ENCODE results near the gene DYNLT2B.

DNA sequence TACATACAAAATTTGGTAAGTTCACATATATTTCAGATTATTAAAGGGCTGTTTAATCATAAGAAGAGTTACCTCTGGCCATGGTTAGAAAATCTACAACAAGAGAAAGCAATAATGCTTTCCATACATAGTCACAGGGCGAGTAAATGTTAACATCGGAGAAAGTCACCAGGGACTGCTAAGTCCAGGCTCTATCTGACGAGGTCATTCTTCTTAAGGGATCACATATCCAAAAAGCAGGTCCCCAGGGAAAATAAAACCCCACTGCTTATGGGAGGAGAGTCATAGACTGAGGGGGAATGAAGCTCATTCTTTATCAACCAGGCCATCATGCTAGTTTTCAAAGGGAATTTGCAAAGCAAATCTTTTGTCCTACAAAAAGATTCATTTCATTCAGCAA, 33.6 kb downstream of the DYNLT2B start:
- TF ChIP-seq, protein P1, sequence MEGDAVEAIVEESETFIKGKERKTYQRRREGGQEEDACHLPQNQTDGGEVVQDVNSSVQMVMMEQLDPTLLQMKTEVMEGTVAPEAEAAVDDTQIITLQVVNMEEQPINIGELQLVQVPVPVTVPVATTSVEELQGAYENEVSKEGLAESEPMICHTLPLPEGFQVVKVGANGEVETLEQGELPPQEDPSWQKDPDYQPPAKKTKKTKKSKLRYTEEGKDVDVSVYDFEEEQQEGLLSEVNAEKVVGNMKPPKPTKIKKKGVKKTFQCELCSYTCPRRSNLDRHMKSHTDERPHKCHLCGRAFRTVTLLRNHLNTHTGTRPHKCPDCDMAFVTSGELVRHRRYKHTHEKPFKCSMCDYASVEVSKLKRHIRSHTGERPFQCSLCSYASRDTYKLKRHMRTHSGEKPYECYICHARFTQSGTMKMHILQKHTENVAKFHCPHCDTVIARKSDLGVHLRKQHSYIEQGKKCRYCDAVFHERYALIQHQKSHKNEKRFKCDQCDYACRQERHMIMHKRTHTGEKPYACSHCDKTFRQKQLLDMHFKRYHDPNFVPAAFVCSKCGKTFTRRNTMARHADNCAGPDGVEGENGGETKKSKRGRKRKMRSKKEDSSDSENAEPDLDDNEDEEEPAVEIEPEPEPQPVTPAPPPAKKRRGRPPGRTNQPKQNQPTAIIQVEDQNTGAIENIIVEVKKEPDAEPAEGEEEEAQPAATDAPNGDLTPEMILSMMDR (optimal IDR thresholded peaks at IDR 0.05 in 1 of 3, IDR thresholded peaks at IDR 0.05 in 1 of 3, conservative IDR thresholded peaks at IDR 0.05 in 1 of 3; ENCODE audit: extremely low read depth in 1 of 3, insufficient read depth in 2 of 3, low read length in 3 of 3): no peak
- no peak for TF ChIP-seq EZH2 (IDR thresholded peaks at IDR 0.05; ENCODE audit: low read length)

Data from keratinocyte (primary cell).